ENCODE measurements around the gene EMC1. TPM values are rescaled to one million over a fixed set of nuclear protein-coding genes. Genes with fewer than 3 reads are reported as not detected.
A peak's percentile ranks its signal among the peaks of the same experiment; 100 is the strongest.

Gene EMC1
- total and polyA plus RNA-seq, 2 donors (not counting 3 experiments of a cell fraction or from before 2014, with no cell fraction given) = 77.5 to 164 TPM

GRCh38 chr1:19203440-19203839 is 47.9 kb downstream of the EMC1 start:
- Histone ChIP-seq H3K4me2 (ENCODE audit: insufficient read depth, low read length) (peak overlapping the region; percentile 8), H3K9me3 (replicated peaks; ENCODE audit: control insufficient read depth, insufficient read depth, low read length) (no peaks in the 10 kb centered on the region), H3K36me3 (ENCODE audit: control insufficient read depth in 2 of 2, extremely low read depth in 1 of 2, insufficient read depth in 2 of 2, low read length in 2 of 2) (peaks cover 4 to 15% of the 10 kb centered on the region in 2 experiments), H3K27me3 (ENCODE audit: control insufficient read depth in 2 of 2, insufficient read depth in 2 of 2, low read length in 2 of 2) (no peaks in the 10 kb centered on the region), H4K20me1 (replicated peaks; ENCODE audit: control insufficient read depth, extremely low read depth, insufficient read depth, low read length) (peaks cover 8% of the 10 kb centered on the region), H3K4me1 (ENCODE audit: control insufficient read depth, extremely low read depth, insufficient read depth, low read length) (peaks cover 22% of the 10 kb centered on the region), H3K79me2 (ENCODE audit: control insufficient read depth, insufficient read depth, low read length) (peaks cover 95% of the 10 kb centered on the region), H3K27ac (ENCODE audit: insufficient read depth, low read depth, low read length) (peak overlapping the region; percentile 8), H2AFZ (ENCODE audit: low read depth, low read length) (no peak overlapping the region), H3K9me1 (replicated peaks; ENCODE audit: control insufficient read depth, extremely low read depth, insufficient read depth, low read length) (no peaks in the 10 kb centered on the region), H3K9ac (replicated peaks; ENCODE audit: extremely low read depth, insufficient read depth, low read length) (no peak overlapping the region), H3K4me3 (replicated peaks in 1 of 3; ENCODE audit: insufficient read depth in 1 of 3, low read depth in 1 of 3, low read length in 3 of 3) (no peak overlapping the region)
- TF ChIP-seq FOS (IDR thresholded peaks at IDR 0.05; ENCODE audit: borderline replicate concordance, insufficient read depth, low read length) (peak; percentile 28), MYC (IDR thresholded peaks at IDR 0.05; ENCODE audit: low read depth, low read length) (no peak)
- peak; percentile 8 for FAIRE-seq
- CTCF ChIA-PET = interaction anchor here (1.1 kb wide), 1 partner anchor 46 kb away, joined by 3 read pairs; no protein-coding TSS in a partner anchor
- POLR2A ChIA-PET = no interaction called here
- dilution Hi-C loops (cut with MboI; ENCODE audit: extremely low pct_ligation_motif_present, low sequenced_read_pairs) (no loop called here), intact Hi-C loops (cut with micrococcal nuclease) (no loop called here)
- BruUV-seq (replicated peaks) = no TSS peak
- DNase-seq (ENCODE audit: low read depth, low spot score) = peak; percentile 53

- Histone ChIP-seq H3K9me1 (replicated peaks; ENCODE audit: control insufficient read depth, extremely low read depth, insufficient read depth, low read length) (no peaks in the 10 kb centered on the region), H3K9ac (replicated peaks; ENCODE audit: extremely low read depth, insufficient read depth, low read length) (no peak overlapping the region), H4K20me1 (replicated peaks; ENCODE audit: control insufficient read depth, extremely low read depth, insufficient read depth, low read length) (peaks cover 8% of the 10 kb centered on the region), H3K79me2 (ENCODE audit: control insufficient read depth, insufficient read depth, low read length) (peaks cover 85% of the 10 kb centered on the region), H3K36me3 (ENCODE audit: control insufficient read depth in 2 of 2, extremely low read depth in 1 of 2, insufficient read depth in 2 of 2, low read length in 2 of 2) (peaks cover 7 to 15% of the 10 kb centered on the region in 2 experiments), H3K27ac (ENCODE audit: insufficient read depth, low read depth, low read length) (no peak overlapping the region), H3K4me1 (ENCODE audit: control insufficient read depth, extremely low read depth, insufficient read depth, low read length) (peaks cover 21% of the 10 kb centered on the region), H3K27me3 (ENCODE audit: control insufficient read depth in 2 of 2, insufficient read depth in 2 of 2, low read length in 2 of 2) (no peaks in the 10 kb centered on the region), H3K4me2 (ENCODE audit: insufficient read depth, low read length) (no peak overlapping the region), H3K9me3 (replicated peaks; ENCODE audit: control insufficient read depth, insufficient read depth, low read length) (no peaks in the 10 kb centered on the region), H2AFZ (ENCODE audit: low read depth, low read length) (no peak overlapping the region), H3K4me3 (replicated peaks in 1 of 3; ENCODE audit: insufficient read depth in 1 of 3, low read depth in 1 of 3, low read length in 3 of 3) (no peak overlapping the region)
- DNase-seq (ENCODE audit: low read depth, low spot score) = no peak
- no TSS peak for BruUV-seq (replicated peaks)
- no peak for TF ChIP-seq EZH2 (IDR thresholded peaks at IDR 0.05; ENCODE audit: borderline replicate concordance, low read depth, low read length, severe bottlenecking)
- no peak for TF ChIP-seq POLR2A (IDR thresholded peaks at IDR 0.05; ENCODE audit: low read depth, low read length)
- TF ChIP-seq CTCF (IDR thresholded peaks at IDR 0.05; ENCODE audit: extremely low read depth in 1 of 2, insufficient read depth in 1 of 2, low read depth in 1 of 2, low read length in 2 of 2) = no peak
- no peak for TF ChIP-seq MYC (IDR thresholded peaks at IDR 0.05; ENCODE audit: low read depth, low read length)
- dilution Hi-C loops (cut with MboI; ENCODE audit: extremely low pct_ligation_motif_present, low sequenced_read_pairs) = no loop called here
- FAIRE-seq = no peak
- intact Hi-C loops (cut with micrococcal nuclease) = no loop called here
- CTCF ChIA-PET = interaction anchor here (1.1 kb wide), 1 partner anchor 45 kb away, joined by 3 read pairs; no protein-coding TSS in a partner anchor
- POLR2A ChIA-PET = interaction anchor here (0.6 kb wide), 1 partner anchor 177 kb away, joined by 3 read pairs; no protein-coding TSS in a partner anchor
Measured at GRCh38 chr1:19202396-19202795, 48.9 kb downstream of the EMC1 start.

Measured in endothelial cell of umbilical vein (primary cell).